ENCODE results near the gene LDHB.
"Not testable (repeated sequence)": the region's sequence is repeated elsewhere in the genome, so short reads cannot be mapped to it uniquely, and the experiment has no call there.

The LDHB gene

DNA sequence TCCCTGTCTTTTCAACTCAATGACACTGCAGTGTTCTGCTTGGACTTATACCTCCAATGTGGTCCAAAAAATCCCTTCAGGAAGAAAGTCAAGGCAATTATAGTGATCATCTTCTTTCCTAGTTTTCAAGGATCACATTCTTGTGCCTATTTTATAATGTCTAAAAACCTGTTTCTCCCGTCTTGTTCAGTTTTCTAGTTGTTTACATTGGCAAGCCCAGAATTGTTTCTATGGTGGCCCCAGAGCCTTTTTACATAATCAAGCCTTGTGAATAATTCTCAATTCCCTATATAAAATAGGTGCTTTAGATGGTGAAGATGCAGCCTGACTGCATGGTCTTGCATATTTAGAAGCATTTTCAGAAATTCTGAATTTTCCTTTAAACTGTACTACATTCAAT lies 14.5 kb upstream of the LDHB start:
- H2AFZ ChIP-seq (ENCODE audit: low read depth), result no peak overlapping the region
- no peaks in the 10 kb centered on the region for H3K27me3 ChIP-seq (ENCODE audit: insufficient read depth, low read depth)
- TF ChIP-seq, protein P1, sequence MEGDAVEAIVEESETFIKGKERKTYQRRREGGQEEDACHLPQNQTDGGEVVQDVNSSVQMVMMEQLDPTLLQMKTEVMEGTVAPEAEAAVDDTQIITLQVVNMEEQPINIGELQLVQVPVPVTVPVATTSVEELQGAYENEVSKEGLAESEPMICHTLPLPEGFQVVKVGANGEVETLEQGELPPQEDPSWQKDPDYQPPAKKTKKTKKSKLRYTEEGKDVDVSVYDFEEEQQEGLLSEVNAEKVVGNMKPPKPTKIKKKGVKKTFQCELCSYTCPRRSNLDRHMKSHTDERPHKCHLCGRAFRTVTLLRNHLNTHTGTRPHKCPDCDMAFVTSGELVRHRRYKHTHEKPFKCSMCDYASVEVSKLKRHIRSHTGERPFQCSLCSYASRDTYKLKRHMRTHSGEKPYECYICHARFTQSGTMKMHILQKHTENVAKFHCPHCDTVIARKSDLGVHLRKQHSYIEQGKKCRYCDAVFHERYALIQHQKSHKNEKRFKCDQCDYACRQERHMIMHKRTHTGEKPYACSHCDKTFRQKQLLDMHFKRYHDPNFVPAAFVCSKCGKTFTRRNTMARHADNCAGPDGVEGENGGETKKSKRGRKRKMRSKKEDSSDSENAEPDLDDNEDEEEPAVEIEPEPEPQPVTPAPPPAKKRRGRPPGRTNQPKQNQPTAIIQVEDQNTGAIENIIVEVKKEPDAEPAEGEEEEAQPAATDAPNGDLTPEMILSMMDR (conservative IDR thresholded peaks at IDR 0.05; ENCODE audit: low read depth, low read length), result no peak
- no peaks in the 10 kb centered on the region for H3K79me2 ChIP-seq (ENCODE audit: insufficient read depth, low read depth)
- H3K36me3 ChIP-seq (ENCODE audit: insufficient read depth), result no peaks in the 10 kb centered on the region
- no peak overlapping the region for H3K4me3 ChIP-seq (IDR thresholded peaks at IDR 0.05; ENCODE audit: insufficient read depth, low read depth, low read length)
- no peak overlapping the region for H3K4me2 ChIP-seq
- no peak overlapping the region for H3K9ac ChIP-seq
- no peaks in the 10 kb centered on the region for H4K20me1 ChIP-seq (ENCODE audit: insufficient read depth)
- H3K27ac ChIP-seq, result no peak overlapping the region
- no peaks in the 10 kb centered on the region for H3K4me1 ChIP-seq (ENCODE audit: low read depth, poor library complexity, severe bottlenecking)

DNA sequence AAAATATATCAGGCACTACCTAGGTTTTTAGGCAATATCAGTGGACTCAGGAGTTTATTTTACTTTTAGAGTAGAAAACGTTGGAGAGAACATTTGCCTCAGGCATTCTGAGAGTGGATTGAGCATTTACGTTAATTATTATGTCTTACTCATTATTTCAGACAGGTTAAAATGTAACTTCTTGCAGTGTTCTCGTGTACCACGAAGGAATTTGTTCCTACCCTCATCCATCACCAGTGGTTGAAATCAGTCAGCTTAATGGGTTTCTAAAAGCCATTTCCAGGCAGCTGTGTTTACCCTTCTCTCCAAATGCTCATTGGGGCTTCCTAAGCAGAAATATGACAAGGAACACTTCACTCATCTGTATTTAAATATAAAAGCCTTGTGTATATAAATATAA lies 9.1 kb upstream of the LDHB start:
- no peaks in the 10 kb centered on the region for H3K27me3 ChIP-seq (ENCODE audit: insufficient read depth, low read depth)
- TF ChIP-seq, protein P1 (conservative IDR thresholded peaks at IDR 0.05; ENCODE audit: low read depth, low read length), result no peak
- no peaks in the 10 kb centered on the region for H4K20me1 ChIP-seq (ENCODE audit: insufficient read depth)
- H3K36me3 ChIP-seq (ENCODE audit: insufficient read depth), result no peaks in the 10 kb centered on the region
- no peaks in the 10 kb centered on the region for H3K79me2 ChIP-seq (ENCODE audit: insufficient read depth, low read depth)
- no peak overlapping the region for H3K4me2 ChIP-seq
- H3K27ac ChIP-seq, result no peak overlapping the region
- no peak overlapping the region for H3K9ac ChIP-seq
- no peak overlapping the region for H2AFZ ChIP-seq (ENCODE audit: low read depth)
- H3K4me1 ChIP-seq (ENCODE audit: low read depth, poor library complexity, severe bottlenecking), result no peaks in the 10 kb centered on the region
- H3K4me3 ChIP-seq (IDR thresholded peaks at IDR 0.05; ENCODE audit: insufficient read depth, low read depth, low read length), result no peak overlapping the region

DNA sequence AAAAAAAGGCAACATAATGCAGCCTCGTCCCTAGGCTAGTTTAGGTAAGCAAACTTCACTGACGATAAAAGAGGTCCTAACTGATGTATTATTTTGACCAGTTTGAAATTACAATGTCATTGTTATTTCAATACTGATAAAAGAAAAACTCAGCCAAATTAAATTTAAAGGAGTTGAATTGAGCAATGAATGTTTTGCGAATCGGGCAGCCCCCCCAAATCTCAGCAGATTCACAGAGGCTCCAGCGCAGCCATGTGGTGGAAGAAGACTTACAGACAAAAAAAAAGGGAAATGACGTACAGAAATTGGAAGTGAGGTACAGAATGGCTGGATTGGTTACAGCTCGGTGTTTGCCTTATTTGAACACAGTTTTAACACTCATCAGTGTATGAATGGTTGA lies 8.2 kb upstream of the LDHB start:
- no peak overlapping the region for H3K4me3 ChIP-seq (IDR thresholded peaks at IDR 0.05; ENCODE audit: insufficient read depth, low read depth, low read length)
- H3K4me2 ChIP-seq, result no peak overlapping the region

DNA sequence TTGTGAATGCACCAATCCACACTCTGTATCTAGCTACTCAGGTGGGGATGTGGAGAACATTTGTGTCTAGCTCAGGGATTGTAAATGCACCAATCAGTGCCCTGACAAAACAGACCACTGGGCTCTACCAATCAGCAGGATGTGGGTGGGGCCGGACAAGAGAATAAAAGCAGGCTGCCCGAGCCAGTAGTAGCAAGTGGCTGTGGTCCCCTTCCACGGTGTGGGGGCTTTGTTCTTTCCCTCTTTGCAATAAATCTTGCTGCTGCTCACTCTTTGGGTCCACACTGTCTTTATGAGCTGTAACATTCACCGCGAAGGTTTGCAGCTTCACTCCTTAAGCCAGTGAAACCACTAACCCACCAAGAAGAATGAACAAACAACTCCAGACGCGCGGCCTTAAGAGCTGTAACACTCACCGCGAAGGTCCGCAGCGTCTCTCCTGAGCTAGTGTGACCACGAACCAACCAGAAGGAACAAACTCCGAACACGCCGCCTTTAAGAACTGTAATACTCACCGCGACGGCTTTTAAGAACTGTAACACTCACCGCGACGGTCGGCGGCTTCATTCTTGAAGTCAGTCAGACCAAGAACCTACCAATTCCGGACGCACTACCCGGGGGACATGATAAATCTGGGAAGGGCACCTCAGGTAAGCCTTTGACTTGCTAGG lies 4.6 kb upstream of the LDHB start:
- H3K27ac ChIP-seq, result no peak overlapping the region
- H3K4me3 ChIP-seq (IDR thresholded peaks at IDR 0.05; ENCODE audit: insufficient read depth, low read depth, low read length), result no peak overlapping the region
- TF ChIP-seq, protein P1 (conservative IDR thresholded peaks at IDR 0.05; ENCODE audit: low read depth, low read length), result no peak
- no peaks in the 10 kb centered on the region for H3K27me3 ChIP-seq (ENCODE audit: insufficient read depth, low read depth)
- H3K36me3 ChIP-seq (ENCODE audit: insufficient read depth), result no peaks in the 10 kb centered on the region
- H4K20me1 ChIP-seq (ENCODE audit: insufficient read depth), result no peaks in the 10 kb centered on the region
- H3K4me2 ChIP-seq, result no peak overlapping the region
- H3K9ac ChIP-seq, result no peak overlapping the region
- peaks cover 3% of the 10 kb centered on the region for H3K4me1 ChIP-seq (ENCODE audit: low read depth, poor library complexity, severe bottlenecking)
- H3K79me2 ChIP-seq (ENCODE audit: insufficient read depth, low read depth), result peaks cover 3% of the 10 kb centered on the region
- no peak overlapping the region for H2AFZ ChIP-seq (ENCODE audit: low read depth)

More for the DNA sequence above, 8.2 kb upstream of the LDHB start:
- no peak overlapping the region for H3K9ac ChIP-seq
- no peaks in the 10 kb centered on the region for H3K36me3 ChIP-seq (ENCODE audit: insufficient read depth)
- no peak overlapping the region for H3K27ac ChIP-seq
- H3K4me1 ChIP-seq (ENCODE audit: low read depth, poor library complexity, severe bottlenecking), result no peaks in the 10 kb centered on the region
- TF ChIP-seq, protein P1 (conservative IDR thresholded peaks at IDR 0.05; ENCODE audit: low read depth, low read length), result no peak
- H2AFZ ChIP-seq (ENCODE audit: low read depth), result no peak overlapping the region
- no peaks in the 10 kb centered on the region for H3K79me2 ChIP-seq (ENCODE audit: insufficient read depth, low read depth)
- no peaks in the 10 kb centered on the region for H4K20me1 ChIP-seq (ENCODE audit: insufficient read depth)
- no peaks in the 10 kb centered on the region for H3K27me3 ChIP-seq (ENCODE audit: insufficient read depth, low read depth)

DNA sequence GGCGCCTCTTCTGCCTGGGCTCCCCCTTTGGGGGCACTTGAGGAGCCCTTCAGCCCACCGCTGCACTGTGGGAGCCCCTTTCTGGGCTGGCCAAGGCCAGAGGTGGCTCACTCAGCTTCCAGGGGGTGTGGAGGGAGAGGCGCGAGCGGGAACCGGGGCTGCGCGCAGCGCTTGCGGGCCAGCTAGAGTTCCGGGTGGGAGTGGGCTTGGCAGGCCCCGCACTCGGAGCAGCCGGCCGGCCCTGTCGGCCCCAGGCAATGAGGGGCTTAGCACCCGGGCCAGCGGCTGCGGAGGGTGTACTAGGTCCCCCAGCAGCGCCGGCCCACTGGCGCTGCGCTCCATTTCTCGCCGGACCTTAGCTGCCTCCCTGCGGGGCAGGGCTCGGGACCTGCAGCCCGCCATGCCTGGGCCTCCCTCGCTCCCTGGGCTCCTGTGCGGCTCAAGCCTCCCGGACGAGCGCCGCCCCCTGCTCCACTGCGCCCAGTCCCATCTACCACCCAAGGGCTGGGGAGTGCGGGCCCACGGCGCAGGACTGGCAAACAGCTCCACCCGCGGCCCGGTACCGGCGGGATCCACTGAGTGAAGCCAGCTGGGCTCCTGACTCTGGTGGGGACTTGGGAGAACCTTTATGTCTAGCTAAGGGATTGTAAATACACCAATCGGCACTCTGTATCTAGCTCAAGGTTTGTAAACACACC lies 3.9 kb upstream of the LDHB start:
- H3K79me2 ChIP-seq (ENCODE audit: insufficient read depth, low read depth); H3K4me1 ChIP-seq (ENCODE audit: low read depth, poor library complexity, severe bottlenecking); H3K36me3 ChIP-seq (ENCODE audit: insufficient read depth); H4K20me1 ChIP-seq (ENCODE audit: insufficient read depth); H3K4me3 ChIP-seq (IDR thresholded peaks at IDR 0.05; ENCODE audit: insufficient read depth, low read depth, low read length); H3K4me2 ChIP-seq; H3K9ac ChIP-seq; H2AFZ ChIP-seq (ENCODE audit: low read depth); H3K27me3 ChIP-seq (ENCODE audit: insufficient read depth, low read depth); H3K27ac ChIP-seq: not testable (repeated sequence)
